Ascending aorta (tissue), 2 donors: ENCODE results near the gene DNASE1L2. TPM values are rescaled to one million over a fixed set of nuclear protein-coding genes. Genes with fewer than 3 reads are reported as not detected.

ENCODE experiments used
- DNase-seq, 2 donors: peaks; one replicate each; pipeline ENCODE4 v3.0.0-alpha.2; 2019; ENCODE audit warnings: low spot score in 2 of 2
- H3K27ac ChIP-seq, 2 donors: fragments of 200-600 bp; sonication (generic); one replicate each; pipeline ENCODE4 v1.5.1; 2016 to 2017; ENCODE audit warnings: mild to moderate bottlenecking in 1 of 2
- H3K27me3 ChIP-seq: fragments of 200-600 bp; sonication (generic); one replicate; pipeline ENCODE4 v1.5.1; 2017
- H3K36me3 ChIP-seq, 2 donors: fragments of 200-600 bp; sonication (generic); one replicate each; pipeline ENCODE4 v1.5.1; 2016
- H3K4me1 ChIP-seq, 2 donors: fragments of 200-600 bp; sonication (generic); one replicate each; pipeline ENCODE4 v1.5.1; 2016 to 2017; ENCODE audit warnings: mild to moderate bottlenecking in 1 of 2
- H3K4me3 ChIP-seq, 2 donors: fragments of 200-600 bp; sonication (generic); one replicate each; pipeline ENCODE4 v1.5.1; 2016 to 2017; ENCODE audit warnings: mild to moderate bottlenecking in 1 of 2
- H3K9me3 ChIP-seq, 2 donors: fragments of 200-600 bp; sonication (generic); one replicate each; pipeline ENCODE4 v1.5.1; 2016
- intact Hi-C: fragments of 100-400 bp; cut with DNase I; formaldehyde crosslinking; loops from one replicate; pipeline ENCODE4 v1.15.1; 2023
- total RNA-seq: library from RNA; depleted of rRNA; stranded (reverse); fragments of >200 nt; gene quantifications from one replicate; pipeline ENCODE4 v1.1.0, GENCODE V29; 2016
- TF ChIP-seq, protein P1 (sequence below), 3 experiments: fragments of 200-600 bp in 2 of 3; fragments of 450-650 bp in 1 of 3; sonication (generic) in 2 of 3; IDR thresholded peaks; one replicate each; pipeline ENCODE4 v1.5.1; 2016 to 2019; ENCODE audit warnings: antibody characterized with exemption in 3 of 3, mild to moderate bottlenecking in 1 of 3, moderate library complexity in 1 of 3

DNASE1L2 gene
- total RNA-seq, 1 donor from 2014 or later, result not detected

DNA sequence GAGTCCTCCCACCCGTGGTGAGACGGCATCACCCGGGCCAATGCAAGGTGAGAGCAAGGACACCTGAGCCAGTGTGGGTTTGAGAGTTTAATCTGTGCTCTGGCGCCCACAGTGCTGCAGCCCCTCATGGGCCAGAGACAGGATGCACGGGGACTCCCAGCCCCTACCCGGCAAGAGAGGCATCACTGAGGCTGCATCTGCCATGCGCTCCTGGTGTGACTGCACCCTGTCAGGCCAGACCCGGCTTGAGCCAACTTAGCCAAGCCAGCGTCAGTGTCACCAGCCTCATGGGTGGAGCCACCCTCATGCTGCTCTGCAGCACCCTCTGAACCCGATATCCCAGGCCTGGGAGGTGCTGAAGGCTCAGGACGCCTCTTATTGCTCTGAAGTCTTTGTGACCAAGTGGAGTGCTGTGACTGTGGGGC lies 24.3 kb upstream of the DNASE1L2 start:
- H3K4me3 ChIP-seq, result no peak overlapping the region
- peaks cover 18 to 35% of the 10 kb centered on the region in 2 donors for H3K36me3 ChIP-seq
- intact Hi-C loops, result loop anchor here (5.0 kb wide), 2 partner anchors 40 to 810 kb away; partner anchors contain the start of genes ECI1, HCFC1R1, THOC6 and TNFRSF12A
- peaks cover 12 to 22% of the 10 kb centered on the region in 2 donors for H3K4me1 ChIP-seq
- DNase-seq, result no peak
- no peaks in the 10 kb centered on the region for H3K27me3 ChIP-seq
- TF ChIP-seq, protein P1, sequence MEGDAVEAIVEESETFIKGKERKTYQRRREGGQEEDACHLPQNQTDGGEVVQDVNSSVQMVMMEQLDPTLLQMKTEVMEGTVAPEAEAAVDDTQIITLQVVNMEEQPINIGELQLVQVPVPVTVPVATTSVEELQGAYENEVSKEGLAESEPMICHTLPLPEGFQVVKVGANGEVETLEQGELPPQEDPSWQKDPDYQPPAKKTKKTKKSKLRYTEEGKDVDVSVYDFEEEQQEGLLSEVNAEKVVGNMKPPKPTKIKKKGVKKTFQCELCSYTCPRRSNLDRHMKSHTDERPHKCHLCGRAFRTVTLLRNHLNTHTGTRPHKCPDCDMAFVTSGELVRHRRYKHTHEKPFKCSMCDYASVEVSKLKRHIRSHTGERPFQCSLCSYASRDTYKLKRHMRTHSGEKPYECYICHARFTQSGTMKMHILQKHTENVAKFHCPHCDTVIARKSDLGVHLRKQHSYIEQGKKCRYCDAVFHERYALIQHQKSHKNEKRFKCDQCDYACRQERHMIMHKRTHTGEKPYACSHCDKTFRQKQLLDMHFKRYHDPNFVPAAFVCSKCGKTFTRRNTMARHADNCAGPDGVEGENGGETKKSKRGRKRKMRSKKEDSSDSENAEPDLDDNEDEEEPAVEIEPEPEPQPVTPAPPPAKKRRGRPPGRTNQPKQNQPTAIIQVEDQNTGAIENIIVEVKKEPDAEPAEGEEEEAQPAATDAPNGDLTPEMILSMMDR (IDR thresholded peaks at IDR 0.05), result no peak
- no peak overlapping the region for H3K27ac ChIP-seq
- no peaks in the 10 kb centered on the region for H3K9me3 ChIP-seq

DNA sequence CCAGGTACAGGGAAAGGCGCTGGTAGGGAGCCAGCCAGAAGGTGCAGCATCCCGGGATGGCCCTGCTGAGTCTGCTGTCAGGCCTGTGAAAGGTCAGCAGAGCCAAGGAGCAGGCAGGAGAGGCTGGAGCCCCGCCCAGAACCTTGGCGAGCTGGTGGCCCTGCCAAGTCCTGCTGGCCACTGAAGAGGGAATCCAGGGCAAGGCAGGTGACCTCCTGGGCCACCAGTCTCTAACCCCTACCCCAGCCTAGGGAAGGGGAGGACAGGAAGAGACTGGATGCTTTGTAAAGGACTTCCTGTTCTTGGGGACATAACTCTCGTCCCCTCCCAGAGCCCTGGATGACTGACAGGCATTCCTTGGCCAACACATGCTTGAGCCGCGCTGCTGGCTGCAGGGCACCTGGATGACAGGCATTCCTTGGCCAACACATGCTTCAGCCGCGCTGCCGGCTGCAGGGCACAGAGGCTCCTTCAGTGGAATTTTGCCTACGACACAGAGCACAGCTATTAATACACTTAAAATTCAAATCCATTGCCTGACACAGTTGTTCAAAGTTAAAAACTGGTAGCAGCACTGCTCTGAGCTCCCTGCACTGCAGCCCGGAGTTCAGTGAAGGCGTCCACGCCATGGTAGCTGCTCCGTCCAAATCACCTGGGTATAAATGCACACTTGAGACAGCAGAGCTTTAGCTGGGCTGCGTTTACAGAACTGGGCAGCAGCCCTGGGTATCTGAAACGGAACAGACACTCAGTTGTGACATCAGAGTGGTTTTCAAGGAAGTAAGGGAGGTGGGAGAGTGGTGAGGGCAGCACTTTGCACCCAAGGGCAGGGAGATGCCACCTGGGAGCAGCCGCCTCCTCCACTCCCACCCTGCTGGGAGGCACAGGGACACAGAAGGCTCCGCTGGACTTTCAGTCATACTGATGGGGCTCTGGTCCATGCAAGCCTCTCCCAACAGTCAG lies 23.6 kb upstream of the DNASE1L2 start:
- TF ChIP-seq, protein P1 (IDR thresholded peaks at IDR 0.05), result no peak
- intact Hi-C loops, result loop anchor here (5.0 kb wide), 2 partner anchors 40 to 810 kb away; partner anchors contain the start of genes ECI1, HCFC1R1, THOC6 and TNFRSF12A
- H3K27ac ChIP-seq, result no peak overlapping the region
- H3K36me3 ChIP-seq, result peaks cover 13 to 27% of the 10 kb centered on the region in 2 donors
- H3K4me1 ChIP-seq, result peaks cover 12 to 22% of the 10 kb centered on the region in 2 donors
- H3K4me3 ChIP-seq, result peak overlapping the region in 1 of 2 donors; percentile 99
- H3K9me3 ChIP-seq, result no peaks in the 10 kb centered on the region
- no peaks in the 10 kb centered on the region for H3K27me3 ChIP-seq
- no peak for DNase-seq

DNA sequence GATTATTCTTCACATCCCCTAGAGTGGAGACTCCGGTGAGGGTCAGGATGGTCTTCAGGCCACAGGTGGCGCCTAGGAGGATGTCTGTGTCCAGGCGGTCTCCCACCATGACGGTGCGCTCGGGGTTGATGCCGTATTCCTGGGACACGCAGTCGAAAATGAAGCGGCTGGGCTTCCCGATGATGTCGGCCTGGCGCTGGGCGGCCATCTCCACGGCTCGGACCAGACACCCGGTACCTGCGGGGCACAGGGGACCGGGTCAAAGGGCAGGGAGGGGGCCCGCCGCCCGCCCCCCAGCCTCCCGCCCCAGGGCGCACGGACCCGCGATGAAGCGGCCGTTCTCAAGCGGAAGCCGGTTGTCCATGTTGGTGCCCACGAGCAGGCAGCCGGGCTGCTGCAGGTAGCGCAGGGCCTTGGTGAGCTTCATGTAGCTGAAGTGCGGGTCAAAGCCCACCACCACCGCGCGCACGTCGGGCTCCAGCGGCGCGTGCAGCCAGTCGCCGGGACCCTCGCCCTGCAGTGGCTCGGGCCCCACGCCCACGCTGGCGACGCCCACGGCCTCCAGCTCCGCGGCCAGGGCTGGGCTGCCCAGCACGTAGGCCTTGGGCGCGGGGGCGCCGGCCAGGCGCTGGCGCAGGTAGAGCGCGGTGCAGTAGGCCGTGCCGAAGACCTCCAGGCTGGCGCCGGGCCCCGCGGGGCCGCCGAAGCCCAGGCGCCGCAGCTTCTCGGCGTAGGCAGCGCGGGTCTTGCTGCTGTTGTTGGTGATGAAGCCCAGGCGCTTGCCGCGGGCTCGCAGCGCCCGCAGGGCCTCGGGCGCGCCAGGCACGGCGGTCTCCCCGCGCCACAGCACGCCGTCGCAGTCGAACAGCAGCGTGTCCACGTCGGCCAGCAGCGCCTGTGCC lies 22.2 kb upstream of the DNASE1L2 start:
- TF ChIP-seq, protein P1 (IDR thresholded peaks at IDR 0.05), result no peak
- intact Hi-C loops, result loop anchor here (5.0 kb wide), 2 partner anchors 38 to 808 kb away; partner anchors contain the start of genes ECI1, HCFC1R1, THOC6 and TNFRSF12A
- Histone ChIP-seq H3K27ac (peak overlapping the region; percentile 51 to 73), H3K9me3 (no peaks in the 10 kb centered on the region), H3K27me3 (no peaks in the 10 kb centered on the region), H3K4me3 (peak overlapping the region; percentile 93 to 99), H3K36me3 (peaks cover 0 to 13% of the 10 kb centered on the region in 2 donors), H3K4me1 (peaks cover 12 to 22% of the 10 kb centered on the region in 2 donors)
- DNase-seq, result no peak

- intact Hi-C loops, result loop anchor here (5.0 kb wide), 2 partner anchors 38 to 808 kb away; partner anchors contain the start of genes ECI1, HCFC1R1, THOC6 and TNFRSF12A
These were observed 21.6 kb upstream of the DNASE1L2 start, which contains the start of gene PGP for GRCh38 chr16:2214719-2214968. TSS of gene PGP (minus strand) at chr16:2214840. CDS start at chr16:2214777, 63 bp downstream.

More at GRCh38 chr16:2214719-2214968, 21.6 kb upstream of the DNASE1L2 start, which contains the start of gene PGP:
- Histone ChIP-seq H3K36me3 (peaks cover 0 to 7% of the 10 kb centered on the region in 2 donors), H3K4me3 (peak within 1 kb of the TSS; percentile 93 to 99), H3K9me3 (no peaks in the 10 kb centered on the region), H3K27me3 (no peaks in the 10 kb centered on the region), H3K27ac (peak within 1 kb of the TSS; percentile 73 to 75), H3K4me1 (peaks cover 12 to 22% of the 10 kb centered on the region in 2 donors)
- DNase-seq, result no peak
- TF ChIP-seq, protein P1 (IDR thresholded peaks at IDR 0.05), result no peak
